K562 (cell line): Measurements from ENCODE around the gene TFPI. TPM values are rescaled to one million over a fixed set of nuclear protein-coding genes. Genes with fewer than 3 reads are reported as not detected.

ENCODE experiments used
- ATAC-seq: fragments of 200-7000 bp; cut with Tn5 transposase; 3 replicates; pipeline ENCODE4 v1.9.1; 2020; ENCODE audit warnings: moderate library complexity
- BruUV-seq: library from RNA; stranded (reverse); fragments of 400-500 nt; replicated peaks from 2 replicates; lab custom pipeline; 2021; lab: Mats Ljungman, UMichigan
- CTCF ChIA-PET: fragments of 300-600 bp; formaldehyde crosslinking; extraction: SDS; loops from one replicate; lab custom pipeline; 2021; ENCODE audit warnings: low intra/inter-chr PET ratio; lab: Yijun Ruan, JAX
- POLR2A ChIA-PET: fragments of 300-600, 350-650 bp; sonication (Branson Sonifier 250); formaldehyde crosslinking; extraction: SDS; loops from one replicate; lab custom pipeline; 2021; ENCODE audit warnings: antibody characterized with exemption, inconsistent platforms; lab: Yijun Ruan, JAX
- DNase-seq, 4 experiments: peaks; one replicate each; pipeline versions ENCODE4 v3.0.0 to v3.0.0-alpha.2; 2011 to 2018; ENCODE audit warnings: low spot score in 3 of 4, mixed read lengths in 3 of 4; ENCODE audit errors: extremely low read depth in 1 of 4
- FAIRE-seq: peaks from 2 replicates; lab custom pipeline; 2011; peaks lifted over from hg19 to GRCh38; lab: Jason Lieb, UNC
- H2AFZ ChIP-seq: 2 replicates; pipeline ENCODE4 v1.6.0; 2011; ENCODE audit warnings: low read depth, low read length, control low read depth, inconsistent platforms
- H3K27ac ChIP-seq: fragments of 200-600 bp; 3 replicates; pipeline ENCODE4 v1.8.0; 2011; ENCODE audit warnings: low read depth, mild to moderate bottlenecking, control low read depth, inconsistent platforms, low read length, moderate library complexity, mixed read lengths; ENCODE audit errors: extremely low read depth
- H3K27me3 ChIP-seq, 2 experiments: fragments of 300-600 bp in 1 of 2; 2 replicates in 1 of 2; 3 replicates in 1 of 2; pipeline versions ENCODE4 v1.6.0 to v1.8.0; 2011; ENCODE audit warnings: inconsistent platforms in 2 of 2, low read length in 2 of 2, mild to moderate bottlenecking in 1 of 2, mixed read lengths in 1 of 2, moderate library complexity in 1 of 2; ENCODE audit not compliant: control insufficient read depth in 2 of 2, insufficient read depth in 2 of 2
- H3K36me3 ChIP-seq: fragments of 300-600 bp; 3 replicates; pipeline ENCODE4 v1.8.0; 2011; ENCODE audit warnings: mild to moderate bottlenecking, low read length, inconsistent platforms; ENCODE audit not compliant: control insufficient read depth, insufficient read depth
- H3K4me1 ChIP-seq, 2 experiments: fragments of 200-600 bp in 1 of 2; replicated peaks in 1 of 2; 2 replicates in 1 of 2; 3 replicates in 1 of 2; pipeline versions ENCODE4 v1.5.1 to v1.8.0; 2011; ENCODE audit warnings: inconsistent platforms in 2 of 2, low read length in 2 of 2, mild to moderate bottlenecking in 1 of 2, mixed read lengths in 1 of 2, moderate library complexity in 1 of 2; ENCODE audit not compliant: control insufficient read depth in 2 of 2, insufficient read depth in 2 of 2
- H3K4me2 ChIP-seq: 2 replicates; pipeline ENCODE4 v1.6.1; 2011; ENCODE audit warnings: low read length, control low read depth, inconsistent platforms, mixed read lengths; ENCODE audit not compliant: insufficient read depth
- H3K4me3 ChIP-seq: fragments of 200-600 bp; sonication (generic), shearing (Covaris generic); 2 replicates; pipeline ENCODE4 v1.5.1; 2016; ENCODE audit warnings: control low read depth, inconsistent platforms
- H3K79me2 ChIP-seq: fragments of 200-600 bp; 3 replicates; pipeline ENCODE4 v1.8.0; 2011; ENCODE audit warnings: low read length, inconsistent platforms; ENCODE audit not compliant: control insufficient read depth, insufficient read depth
- H3K9ac ChIP-seq, 2 experiments: 2 replicates each; pipeline versions ENCODE4 v1.6.0 to v1.6.1; 2011; ENCODE audit warnings: low read depth in 2 of 2, low read length in 2 of 2, control low read depth in 1 of 2, inconsistent platforms in 1 of 2, mild to moderate bottlenecking in 1 of 2, mixed read lengths in 1 of 2; ENCODE audit not compliant: insufficient read depth in 1 of 2
- H3K9me1 ChIP-seq: one replicate; pipeline ENCODE4 v1.6.0; 2011; ENCODE audit warnings: inconsistent platforms, mild to moderate bottlenecking, low read length, moderate library complexity; ENCODE audit not compliant: control insufficient read depth, insufficient read depth
- H3K9me3 ChIP-seq: replicated peaks from 2 replicates; pipeline ENCODE4 v1.5.1; 2011; ENCODE audit warnings: low read depth, low read length, inconsistent platforms; ENCODE audit not compliant: control insufficient read depth, insufficient read depth
- H4K20me1 ChIP-seq: replicated peaks from 2 replicates; pipeline ENCODE4 v1.6.1; 2011; ENCODE audit warnings: low read length, inconsistent platforms, mixed read lengths; ENCODE audit not compliant: control insufficient read depth, insufficient read depth
- EZH2 ChIP-seq: IDR thresholded peaks from 2 replicates; pipeline ENCODE4 v1.6.1; 2012; ENCODE audit warnings: low read depth, mild to moderate bottlenecking, inconsistent platforms, low read length, borderline replicate concordance
- FOXK1 ChIP-seq: sonication (generic); formaldehyde crosslinking; IDR thresholded peaks from 2 replicates; pipeline ENCODE4 v1.8.0; 2022; ENCODE audit warnings: missing genetic modification reagents, mild to moderate bottlenecking, borderline replicate concordance
- GTF2E2 ChIP-seq: fragments of 200-800 bp; sonication (Bioruptor generic); IDR thresholded peaks from 2 replicates; pipeline ENCODE4 v1.6.1; 2016; ENCODE audit warnings: missing genetic modification characterization, missing compliant biosample characterization
- NUFIP1 ChIP-seq: fragments of 450-650 bp; IDR thresholded peaks from 2 replicates; pipeline ENCODE4 v1.6.1; 2018; ENCODE audit not compliant: partially characterized antibody
- RBM34 ChIP-seq: fragments of 200-400 bp; formaldehyde crosslinking; IDR thresholded peaks from 2 replicates; pipeline ENCODE4 v1.6.1; 2018; ENCODE audit warnings: low read length, borderline replicate concordance; ENCODE audit not compliant: insufficient read depth
- SUPT5H ChIP-seq: fragments of 450-650 bp; IDR thresholded peaks from 2 replicates; pipeline ENCODE4 v1.6.1; 2016
- ZNF445 ChIP-seq: fragments of 250-450 bp; sonication (Bioruptor Pico); IDR thresholded peaks from 2 replicates; pipeline ENCODE4 v1.4.0; 2020; ENCODE audit warnings: low read depth, mild to moderate bottlenecking, moderate library complexity
- ZNF57 ChIP-seq: fragments of 450-650 bp; formaldehyde crosslinking; IDR thresholded peaks from 2 replicates; pipeline ENCODE4 v1.4.0; 2020; ENCODE audit warnings: mild to moderate bottlenecking, moderate library complexity
- ZSCAN29 ChIP-seq: fragments of 450-650 bp; IDR thresholded peaks from 2 replicates; pipeline ENCODE4 v1.6.1; 2017
- ZZZ3 ChIP-seq: fragments of 450-650 bp; IDR thresholded peaks from 2 replicates; pipeline ENCODE4 v1.6.1; 2016; ENCODE audit warnings: antibody characterized with exemption, mild to moderate bottlenecking, moderate library complexity
- WGBS: fragments of 100-300 bp; shearing (Covaris generic); methylation state at CpG from one replicate; pipeline ENCODE4 v1.1.6; 2016; ENCODE audit warnings: low coverage, mixed read lengths; ENCODE audit not compliant: insufficient coverage; ENCODE audit errors: missing lambda C conversion rate; 5-methylcytosine and 5-hydroxymethylcytosine counted together
- in situ Hi-C: fragments of 300-500 bp; cut with MboI; formaldehyde crosslinking; loops from 4 replicates; pipeline ENCODE4 v1.15.0; 2018; ENCODE audit warnings: inconsistent platforms, mixed read lengths
- intact Hi-C: fragments of 100-400 bp; cut with micrococcal nuclease; formaldehyde crosslinking; loops from 2 replicates; pipeline ENCODE4 v1.14.2; 2022
- polyA plus RNA-seq, 8 experiments: library from polyadenylated mRNA; depleted of rRNA in 4 of 8; stranded (reverse) in 5 of 8; unstranded in 3 of 8; fragments of >200 nt; fragmentation: Nextera tagmentation in 2 of 8; fragmentation: Illumina TruSeq in 1 of 8; extraction: Ambion mirVana in 2 of 8; extraction: Trizol in 1 of 8; gene quantifications; 2 replicates each; pipeline versions ENCODE4 v1.2.1 to v1.2.3, GENCODE V29; 2011 to 2014; ENCODE audit warnings: inconsistent platforms in 1 of 8, missing spikeins in 1 of 8
- total RNA-seq, 7 experiments: library from RNA; depleted of rRNA in 6 of 7; stranded (reverse); fragments of >200 nt in 6 of 7; fragmentation: Illumina TruSeq in 2 of 7; extraction: Trizol in 2 of 7; gene quantifications; 2 replicates each; pipeline versions ENCODE4 v1.2.1 to v1.2.3, GENCODE V29; 2011 to 2021; ENCODE audit warnings: low replicate concordance in 1 of 7

The TFPI gene
- total and polyA plus RNA-seq, 9 of the 15 experiments (the other 6 are each of a cell fraction or from before 2014, with no cell fraction given): 53.5 to 219 (median 100) TPM

DNA sequence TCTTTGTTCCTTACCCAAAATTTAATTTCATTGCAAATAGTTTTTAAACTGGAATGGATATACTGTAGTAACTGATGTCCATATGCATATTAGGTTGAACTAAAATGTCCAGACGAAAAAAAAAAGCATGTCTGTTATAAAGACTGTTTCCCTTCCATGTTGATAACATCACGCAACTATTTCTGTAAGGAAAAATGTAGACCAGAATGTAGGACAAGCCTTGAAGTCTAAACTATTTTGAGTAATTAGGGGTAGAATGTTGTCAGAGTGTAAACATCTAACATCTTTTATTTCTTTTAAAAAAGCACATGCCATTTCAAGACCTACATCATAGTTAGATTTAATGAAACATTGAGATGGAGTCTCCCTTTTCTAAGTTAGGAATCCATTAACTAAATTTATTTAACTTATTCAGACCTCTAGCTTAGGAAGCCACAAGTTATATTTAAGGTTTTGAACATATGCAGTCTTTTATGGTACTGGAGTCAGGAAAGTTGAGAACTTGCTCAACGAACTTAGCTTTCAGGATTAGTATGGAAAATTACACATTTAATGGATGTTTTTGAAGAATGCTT lies 114.0 kb downstream of the TFPI start:
- TF ChIP-seq GTF2E2 (tag) (no peak), ZNF57 (CRISPR knock-in tag) (no peak), FOXK1 (CRISPR knock-in tag) (no peak), SUPT5H (no peak), ZZZ3 (no peak), NUFIP1 (no peak), ZNF445 (CRISPR knock-in tag) (no peak), EZH2 (no peak), ZSCAN29 (no peak), RBM34 (no peak)
- Histone ChIP-seq H2AFZ (no peak overlapping the region), H3K4me1 (no peaks in the 10 kb centered on the region), H3K9me1 (no peaks in the 10 kb centered on the region), H3K27ac (no peak overlapping the region), H3K27me3 (no peaks in the 10 kb centered on the region), H3K36me3 (no peaks in the 10 kb centered on the region), H3K9me3 (no peaks in the 10 kb centered on the region), H3K79me2 (no peaks in the 10 kb centered on the region), H4K20me1 (no peaks in the 10 kb centered on the region), H3K4me3 (no peak overlapping the region), H3K9ac (no peak overlapping the region), H3K4me2 (no peak overlapping the region)
- no peak for DNase-seq
- ChIA-PET CTCF (no interaction called here), POLR2A (no interaction called here)
- in situ Hi-C loops: loop anchor here (25.0 kb wide), 1 partner anchor 553 kb away; no protein-coding TSS in a partner anchor
- FAIRE-seq: no peak
- WGBS: 7% methylated on average over 3 of the region's 3 CpGs
- ATAC-seq: no peak
- intact Hi-C loops: no loop called here
- BruUV-seq: no TSS peak
